NCI-H2029 treated with DMSO at 0.1 percent for 48 hours (cell line): ENCODE results near the gene DOCK2.
A peak's percentile ranks its signal among the peaks of the same experiment; 100 is the strongest.
"Not testable (repeated sequence)": the region's sequence is repeated elsewhere in the genome, so short reads cannot be mapped to it uniquely, and the experiment has no call there.

Experiments used
- DNase-seq: peaks from one replicate; lab custom pipeline; 2025; lab: John Stamatoyannopoulos, UW

DOCK2 gene

GRCh38 chr5:169637549-169638121 lies 560 bp downstream of the DOCK2 start:
- DNase-seq: no peak

DNA sequence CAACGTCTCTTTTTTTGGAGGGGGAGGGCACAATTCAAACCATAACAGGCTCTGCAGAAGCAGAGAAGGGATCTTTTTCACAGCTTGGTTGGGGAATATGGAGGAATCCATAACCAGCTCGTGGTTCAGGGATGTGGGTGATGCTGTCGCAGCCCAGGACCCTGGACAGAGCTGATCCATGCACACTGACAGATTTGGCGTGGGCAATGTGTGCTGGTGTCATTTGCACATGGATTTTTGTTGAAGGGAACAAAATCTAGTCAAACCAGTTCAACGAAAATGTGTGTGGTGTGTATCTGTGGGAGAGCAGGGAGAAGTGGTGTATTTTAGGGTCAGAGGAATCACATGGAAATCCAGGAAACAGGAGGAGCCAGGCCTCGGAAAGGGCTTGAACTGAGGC lies 4.2 kb downstream of the DOCK2 start:
- no peak for DNase-seq

DNA sequence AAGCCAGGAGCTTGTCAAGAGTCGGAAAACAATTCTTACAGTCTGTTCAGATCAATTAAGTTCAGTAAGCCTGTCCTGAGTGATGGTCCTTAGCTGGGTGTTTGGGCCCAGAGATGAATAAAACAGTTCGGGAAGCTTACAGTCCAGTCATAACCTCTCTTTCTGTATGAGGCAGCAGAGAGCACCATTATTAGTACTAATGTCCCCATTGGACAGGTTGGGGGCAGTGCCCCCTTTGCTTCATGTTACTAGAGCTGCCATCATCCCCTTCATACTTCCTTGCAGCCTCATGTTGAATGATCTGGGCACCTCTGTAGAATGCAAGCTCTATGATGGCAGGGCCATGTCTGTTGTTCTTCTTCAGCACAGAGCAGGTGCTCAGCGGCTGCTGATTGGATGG lies 9.8 kb downstream of the DOCK2 start:
- no peak for DNase-seq

DNA sequence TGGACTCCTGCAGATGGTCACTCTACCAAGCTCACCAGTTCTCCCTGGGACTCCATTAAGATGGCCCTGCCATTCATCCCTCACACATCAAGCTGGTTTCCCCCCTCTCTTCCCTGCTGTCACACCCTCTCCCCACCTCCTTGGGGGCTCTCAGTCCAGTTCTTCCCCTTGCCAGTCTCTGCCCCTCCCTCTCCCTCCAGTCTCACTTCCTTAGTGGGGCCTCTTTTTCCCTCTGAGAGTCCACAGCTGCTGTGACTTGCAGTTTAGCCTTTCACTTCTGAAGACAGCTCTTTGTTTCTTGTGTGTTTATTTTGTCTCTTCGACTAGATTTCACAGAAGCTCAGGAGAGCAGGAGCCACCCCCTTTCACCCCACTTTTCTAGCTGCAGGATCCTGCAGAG lies 10.5 kb downstream of the DOCK2 start:
- DNase-seq: no peak

DNA sequence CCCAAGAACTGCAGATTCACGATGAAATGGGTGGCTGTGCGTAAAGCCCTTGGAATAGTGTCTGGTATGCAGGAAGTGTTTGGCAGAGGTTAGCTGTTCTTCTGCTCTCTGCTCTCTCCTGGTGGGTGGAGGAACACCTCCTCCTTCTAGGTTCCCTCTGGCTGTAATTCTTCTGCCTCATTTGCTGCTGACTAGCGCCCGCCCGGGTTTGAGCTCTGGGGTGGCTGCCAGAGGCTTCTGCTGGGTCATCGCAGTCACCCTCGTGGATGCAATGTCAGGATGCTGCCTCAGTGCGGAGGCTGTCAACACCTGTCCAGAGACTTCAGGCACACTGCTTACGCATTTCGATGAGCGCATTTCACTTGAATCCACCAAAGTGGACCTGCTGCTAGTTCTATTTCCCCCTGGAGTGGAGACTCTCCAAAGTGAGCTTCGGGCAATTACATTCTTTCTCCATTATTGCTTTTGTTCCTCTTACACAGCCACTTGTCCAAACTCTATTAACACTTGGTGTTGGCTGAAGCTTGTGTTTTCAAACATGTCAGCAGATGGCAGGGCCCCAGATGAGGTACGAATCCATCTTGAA lies 11.7 kb downstream of the DOCK2 start:
- no peak for DNase-seq

GRCh38 chr5:169649486-169649885 lies 12.4 kb downstream of the DOCK2 start:
- no peak for DNase-seq

GRCh38 chr5:169650701-169651331 lies 13.7 kb downstream of the DOCK2 start:
- no peak for DNase-seq

DNA sequence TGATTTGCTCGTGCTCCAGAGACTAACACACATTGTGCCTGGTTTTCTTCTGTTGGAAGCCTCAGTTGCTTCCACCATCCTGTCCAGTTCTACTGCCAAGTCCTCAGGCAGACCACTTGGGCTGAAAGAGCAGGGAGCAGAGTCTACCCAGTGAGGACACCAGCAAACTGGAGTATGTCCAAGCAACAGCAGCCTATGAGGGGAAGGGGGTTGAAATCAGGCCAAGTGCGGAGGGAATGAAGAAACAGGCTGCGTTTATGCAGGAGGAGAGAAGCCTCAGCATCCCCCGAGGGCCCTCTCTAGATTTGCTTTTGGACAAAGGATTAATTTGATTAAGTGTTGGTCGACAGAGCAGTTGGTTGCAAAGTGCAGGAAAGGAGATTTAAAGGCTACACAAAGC lies 14.5 kb downstream of the DOCK2 start:
- DNase-seq: no peak

- peak; percentile 2 for DNase-seq
Observed at GRCh38 chr5:169652057-169652456, 15.0 kb downstream of the DOCK2 start.

DNA sequence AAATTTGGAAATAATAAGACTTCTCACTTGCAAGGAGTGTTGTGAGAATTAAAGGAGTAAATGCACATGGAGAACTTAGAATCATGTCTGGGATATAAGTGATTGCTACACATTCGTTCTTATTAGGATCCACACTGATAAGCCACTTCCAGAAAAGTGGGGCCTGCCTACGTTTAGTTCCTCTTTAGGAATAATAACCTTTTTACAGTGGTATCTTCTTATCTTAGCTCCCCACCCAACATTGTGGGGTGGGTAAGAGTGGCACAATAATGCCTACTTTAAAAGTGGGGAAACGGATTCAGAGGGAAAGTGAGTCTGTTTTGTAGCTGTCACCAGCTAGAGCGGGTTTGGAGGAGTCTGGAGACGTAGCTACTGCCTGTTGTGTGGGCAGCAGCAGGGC lies 16.0 kb downstream of the DOCK2 start:
- no peak for DNase-seq

DNA sequence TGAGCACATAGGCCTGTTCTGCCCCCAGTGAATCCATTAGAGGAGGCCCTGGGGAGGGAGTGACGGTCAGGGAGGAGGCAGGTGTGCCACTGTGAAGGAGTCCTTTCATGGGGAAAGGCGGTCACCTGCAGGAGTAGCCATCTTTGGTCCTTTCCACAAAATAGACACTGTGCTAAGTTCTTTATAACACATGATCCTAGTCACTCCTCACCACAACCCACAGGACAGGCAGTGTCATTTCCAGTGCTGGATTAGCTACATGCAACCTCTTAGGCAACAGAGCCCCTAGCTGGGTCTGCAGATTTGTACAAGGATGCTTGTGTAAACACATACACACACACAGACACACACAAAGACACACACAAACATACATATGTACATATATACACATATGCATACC lies 18.3 kb downstream of the DOCK2 start:
- no peak for DNase-seq

DNA sequence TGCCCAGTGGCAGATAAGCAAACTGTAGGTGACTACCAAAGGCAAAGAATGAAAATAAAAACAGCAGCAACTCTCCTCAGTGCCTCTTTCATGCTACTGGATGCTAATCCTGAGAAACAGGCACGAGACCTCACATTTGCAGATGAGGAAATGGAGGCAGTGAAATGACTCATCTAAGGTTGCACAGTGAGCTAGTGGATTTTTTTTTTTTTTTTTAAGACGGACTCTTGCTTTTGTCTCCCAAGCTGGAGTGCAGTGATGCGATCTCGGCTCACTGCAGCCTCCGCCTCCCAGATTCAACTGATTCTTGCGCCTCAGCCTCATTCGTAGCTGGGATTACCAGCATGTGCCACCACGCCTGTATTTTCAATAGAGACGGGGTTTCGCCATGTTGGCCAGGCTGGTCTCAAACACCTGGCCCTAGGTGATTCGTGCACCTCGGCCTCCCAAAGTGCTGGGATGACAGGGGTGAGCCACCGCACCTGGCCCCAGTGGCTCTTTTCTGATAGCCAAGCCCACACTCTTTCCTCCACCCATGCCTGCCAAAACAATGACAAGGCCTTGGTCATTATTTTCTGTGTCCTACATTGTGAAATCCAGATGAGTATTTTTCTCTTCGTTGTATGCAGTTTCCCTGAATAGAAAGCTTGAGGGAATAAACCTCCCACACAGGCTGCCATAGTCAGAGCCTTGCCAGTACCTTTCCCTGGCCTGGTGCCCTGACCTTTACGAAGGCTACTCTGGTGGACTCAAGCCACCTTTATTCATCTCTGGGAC lies 19.2 kb downstream of the DOCK2 start:
- no peak for DNase-seq

- DNase-seq: no peak
Observed at GRCh38 chr5:169657127-169657526, 20.1 kb downstream of the DOCK2 start.

- not testable (repeated sequence) for DNase-seq
Observed at GRCh38 chr5:169662451-169662850, 25.4 kb downstream of the DOCK2 start.

- no peak for DNase-seq
Observed at GRCh38 chr5:169663537-169663936, 26.5 kb downstream of the DOCK2 start.

DNA sequence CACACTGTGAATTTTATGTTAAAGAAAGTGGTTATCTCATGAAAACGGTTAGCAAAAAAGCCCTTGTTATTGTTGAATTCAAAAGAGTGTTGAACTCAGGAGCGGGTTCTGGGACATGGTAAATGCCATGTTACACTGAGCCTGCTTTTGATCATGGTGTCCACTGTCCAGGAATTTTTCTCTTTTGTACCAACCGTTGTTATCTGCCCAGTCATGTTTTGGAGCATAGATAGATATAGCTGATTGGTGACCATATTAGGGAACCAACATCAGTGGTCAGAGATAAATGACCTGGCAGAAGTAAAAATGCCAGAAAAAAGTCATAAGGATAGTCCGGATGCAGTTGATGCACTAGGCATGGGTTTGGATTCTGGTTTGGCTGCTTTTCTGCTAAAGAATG lies 29.3 kb downstream of the DOCK2 start:
- no peak for DNase-seq

GRCh38 chr5:169667896-169668674 lies 31.0 kb downstream of the DOCK2 start:
- no peak for DNase-seq

DNA sequence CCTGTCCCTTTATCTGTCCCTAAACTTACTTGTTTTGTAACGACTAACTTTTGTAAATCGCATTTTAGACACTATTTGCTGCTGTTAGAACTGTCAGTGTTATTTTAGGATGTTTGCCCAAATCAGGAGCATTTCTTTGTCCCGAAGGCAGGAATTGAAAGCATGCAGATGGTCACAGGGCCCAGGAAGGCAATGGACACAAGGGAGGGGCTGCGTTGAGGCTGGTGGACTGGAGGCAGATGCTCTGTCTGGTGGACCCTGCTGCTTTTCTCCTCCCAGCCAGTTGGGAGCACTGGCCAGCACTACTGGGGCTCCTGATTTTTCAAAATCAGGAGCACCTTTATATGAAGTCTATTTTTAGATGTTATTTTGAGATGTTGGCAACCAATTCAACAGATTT lies 31.7 kb downstream of the DOCK2 start:
- no peak for DNase-seq

DNA sequence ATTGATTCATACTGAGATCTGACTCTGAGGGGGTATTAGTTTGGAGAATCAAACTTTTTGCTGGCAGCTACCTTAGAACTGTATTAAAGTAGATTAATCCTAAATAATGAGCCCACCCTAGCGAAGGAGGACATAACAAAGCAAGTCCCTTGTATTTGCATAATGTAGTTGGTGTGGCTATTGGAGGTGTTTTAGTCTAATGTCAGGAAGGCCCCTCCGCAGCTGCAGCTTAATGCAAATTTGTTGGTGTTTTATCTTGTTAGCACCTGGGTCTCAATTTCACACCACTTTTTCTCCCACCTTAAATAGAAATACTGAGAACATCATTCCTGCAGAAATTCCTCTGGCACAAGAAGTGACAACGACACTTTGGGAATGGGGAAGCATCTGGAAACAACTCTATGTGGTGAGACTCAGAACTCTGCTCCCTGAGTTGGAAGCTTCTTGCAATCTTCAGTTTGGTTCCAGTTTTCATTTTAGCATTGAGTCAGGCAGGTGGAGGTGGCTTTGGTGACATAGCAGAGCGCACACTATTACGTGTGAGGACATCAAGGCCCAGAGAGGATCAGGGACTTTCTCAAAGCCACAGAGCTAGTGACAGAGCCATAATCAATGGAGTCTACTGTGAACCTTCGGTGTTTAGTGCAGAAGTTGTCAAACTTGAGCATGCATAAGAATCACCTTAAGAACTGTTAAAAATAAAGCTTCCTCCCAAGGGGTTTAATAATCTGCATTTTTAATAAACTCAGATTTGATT lies 33.9 kb downstream of the DOCK2 start:
- DNase-seq: no peak

DNA sequence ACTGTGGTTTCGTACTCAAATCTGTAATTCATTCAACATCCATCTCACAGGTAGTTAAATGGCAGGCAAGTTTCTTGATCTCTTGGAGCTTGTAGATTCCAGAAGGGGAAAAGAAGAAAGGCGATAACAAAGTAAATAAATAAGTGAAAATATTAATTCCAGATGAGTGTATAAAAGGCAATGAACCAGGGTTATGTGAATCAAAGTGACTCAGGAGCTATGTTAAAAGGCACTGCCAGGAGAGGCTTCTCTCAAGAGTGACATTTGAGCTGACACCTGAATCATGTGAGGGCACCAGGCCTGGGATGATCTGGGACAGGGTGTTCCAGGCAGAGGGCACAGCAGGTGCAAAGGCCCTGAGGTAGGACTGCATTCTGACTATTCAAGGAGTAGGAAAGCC lies 45.0 kb downstream of the DOCK2 start:
- DNase-seq: no peak

DNA sequence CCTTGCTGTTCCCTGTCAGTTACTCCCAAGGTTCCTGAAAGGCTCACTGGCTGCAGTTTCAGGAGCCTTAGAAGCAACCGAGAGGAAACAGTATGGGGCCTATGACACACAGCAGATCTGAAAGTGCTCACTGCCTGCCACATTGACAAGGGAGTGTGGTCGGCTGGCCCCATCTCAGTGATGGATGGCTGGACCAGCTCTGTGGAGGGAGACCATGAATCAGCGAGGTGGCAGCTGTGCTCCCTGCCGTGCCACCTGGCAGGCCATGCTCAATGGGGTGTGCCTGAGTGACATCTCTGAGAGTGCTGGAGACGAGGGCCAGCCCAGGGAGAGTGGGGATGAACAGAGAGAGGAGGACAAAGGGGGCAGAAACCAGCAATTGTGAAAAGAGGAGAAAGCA lies 49.1 kb downstream of the DOCK2 start:
- no peak for DNase-seq

DNA sequence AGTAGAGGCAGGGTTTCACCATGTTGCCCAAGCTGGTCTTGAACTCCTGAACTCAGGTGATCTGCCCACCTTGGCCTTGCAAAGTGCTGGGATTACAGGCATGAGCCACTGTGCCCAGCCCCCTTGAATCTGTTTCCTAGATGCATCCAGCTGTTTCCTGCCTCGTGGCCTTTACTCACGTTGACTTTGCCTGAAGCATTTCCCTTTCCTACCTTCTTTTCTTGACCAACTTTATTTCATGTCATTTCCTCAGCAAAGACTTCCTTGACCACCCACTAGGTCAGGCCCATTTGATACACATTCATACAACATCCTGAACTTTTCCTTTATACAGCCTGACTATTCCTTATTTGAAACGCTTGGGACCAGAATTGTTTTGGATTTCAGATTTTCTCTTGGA lies 51.0 kb downstream of the DOCK2 start:
- no peak for DNase-seq
